GM12872 (cell line): ENCODE data around the gene DYNC1I1.

Experiments
- TF ChIP-seq, protein P1 (sequence below): IDR thresholded peaks from 3 replicates; pipeline ENCODE4 v1.5.1; 2011; ENCODE audit warnings: low read depth, mild to moderate bottlenecking, low read length, moderate library complexity; ENCODE audit not compliant: insufficient read depth

Gene DYNC1I1

DNA sequence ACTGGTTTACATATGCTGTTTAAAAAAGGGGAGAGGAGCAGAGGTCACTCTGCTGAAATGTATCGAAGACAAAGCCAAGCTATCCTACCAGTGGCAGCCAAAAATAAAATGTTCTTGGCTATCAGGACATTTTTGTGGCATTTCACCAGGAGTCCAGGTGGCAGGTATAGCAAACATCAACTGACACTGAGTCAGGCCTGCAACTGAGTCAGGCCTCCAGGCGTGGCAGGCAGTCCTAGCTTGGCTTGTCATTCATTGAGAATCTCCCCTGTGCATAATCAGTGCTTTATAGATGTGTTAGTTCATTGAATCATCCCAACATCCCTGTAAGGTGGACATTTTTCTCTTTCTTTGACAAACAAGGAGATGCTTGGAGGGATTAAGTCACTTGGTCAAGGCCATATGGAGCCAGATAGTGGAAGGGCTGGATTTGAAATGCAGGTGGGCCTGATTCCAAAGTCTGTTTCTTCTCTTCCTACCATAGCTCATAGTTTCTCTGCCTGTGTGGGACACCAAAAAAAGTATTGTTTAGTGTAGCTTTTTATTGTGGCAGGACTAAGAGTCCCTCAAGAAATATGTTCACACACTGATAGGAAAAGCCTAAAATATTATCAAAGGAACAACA is 4.3 kb downstream of the DYNC1I1 start:
- TF ChIP-seq, protein P1, sequence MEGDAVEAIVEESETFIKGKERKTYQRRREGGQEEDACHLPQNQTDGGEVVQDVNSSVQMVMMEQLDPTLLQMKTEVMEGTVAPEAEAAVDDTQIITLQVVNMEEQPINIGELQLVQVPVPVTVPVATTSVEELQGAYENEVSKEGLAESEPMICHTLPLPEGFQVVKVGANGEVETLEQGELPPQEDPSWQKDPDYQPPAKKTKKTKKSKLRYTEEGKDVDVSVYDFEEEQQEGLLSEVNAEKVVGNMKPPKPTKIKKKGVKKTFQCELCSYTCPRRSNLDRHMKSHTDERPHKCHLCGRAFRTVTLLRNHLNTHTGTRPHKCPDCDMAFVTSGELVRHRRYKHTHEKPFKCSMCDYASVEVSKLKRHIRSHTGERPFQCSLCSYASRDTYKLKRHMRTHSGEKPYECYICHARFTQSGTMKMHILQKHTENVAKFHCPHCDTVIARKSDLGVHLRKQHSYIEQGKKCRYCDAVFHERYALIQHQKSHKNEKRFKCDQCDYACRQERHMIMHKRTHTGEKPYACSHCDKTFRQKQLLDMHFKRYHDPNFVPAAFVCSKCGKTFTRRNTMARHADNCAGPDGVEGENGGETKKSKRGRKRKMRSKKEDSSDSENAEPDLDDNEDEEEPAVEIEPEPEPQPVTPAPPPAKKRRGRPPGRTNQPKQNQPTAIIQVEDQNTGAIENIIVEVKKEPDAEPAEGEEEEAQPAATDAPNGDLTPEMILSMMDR, result no peak

DNA sequence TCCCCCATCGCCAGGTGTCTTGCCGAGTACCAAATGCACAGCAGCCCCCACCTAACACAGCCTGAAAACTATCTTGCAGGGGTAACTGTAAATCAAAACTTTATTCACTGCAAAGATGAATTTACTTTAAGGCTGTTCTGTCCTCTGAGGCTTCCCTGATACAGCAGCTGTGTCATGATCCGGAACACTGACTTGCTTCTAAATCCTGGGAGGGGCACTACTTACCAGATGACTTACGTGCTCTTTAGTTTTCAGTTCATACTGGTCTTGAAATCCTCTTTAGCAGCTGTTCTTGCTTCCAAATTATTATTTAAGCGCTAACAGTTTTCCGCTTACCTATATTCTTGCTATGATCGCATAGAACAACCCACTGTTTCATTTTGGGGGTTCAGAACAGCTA is 4.9 kb downstream of the DYNC1I1 start:
- TF ChIP-seq, protein P1, result no peak

DNA sequence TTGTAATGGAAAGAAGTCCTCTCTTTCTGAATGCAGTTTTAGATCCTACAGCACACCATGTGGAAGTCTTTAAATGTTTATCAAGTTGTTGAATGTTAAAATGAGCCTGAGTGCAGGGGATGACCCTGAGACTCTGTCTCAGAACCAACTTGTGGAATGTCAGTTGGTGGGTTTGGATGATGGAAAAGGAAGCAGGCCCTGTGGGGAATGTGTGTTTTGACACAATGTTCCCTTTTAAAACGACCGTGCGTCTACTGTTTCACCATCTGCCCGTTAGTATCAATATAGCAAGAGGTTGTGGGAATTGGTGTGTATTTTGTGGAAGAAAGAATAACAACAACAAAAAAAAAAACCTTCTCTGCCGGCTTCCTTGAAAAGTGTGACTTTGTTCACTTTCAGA is 8.3 kb downstream of the DYNC1I1 start:
- TF ChIP-seq, protein P1, result no peak

DNA sequence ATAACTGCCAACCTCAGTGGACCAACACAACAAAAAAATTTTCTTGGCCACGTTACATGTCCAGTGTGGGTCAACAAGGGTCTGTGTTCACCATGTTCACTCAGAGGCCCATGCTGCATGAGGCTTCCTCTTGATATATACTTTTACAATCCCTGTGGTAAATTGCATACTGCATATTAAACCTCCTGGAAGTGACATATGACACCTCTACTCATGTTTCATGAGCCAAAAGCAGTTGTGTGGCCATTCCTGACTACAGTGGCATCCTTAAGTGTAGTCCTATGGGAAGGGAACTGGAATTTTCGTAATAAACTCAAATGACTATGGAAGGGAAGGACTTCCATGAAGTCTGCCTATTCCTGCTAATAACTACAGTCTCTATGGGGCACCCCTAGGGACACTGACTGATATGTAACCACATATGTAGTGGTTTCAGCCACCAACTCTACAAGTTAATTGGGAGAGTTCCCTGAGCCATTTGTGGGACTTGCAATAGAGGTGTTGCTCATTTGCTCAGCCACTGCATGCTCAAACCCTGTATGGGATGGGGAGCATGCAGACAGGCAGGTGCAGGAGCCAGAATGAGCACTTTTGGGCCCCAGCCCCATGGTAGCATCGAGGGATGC is 9.7 kb downstream of the DYNC1I1 start:
- TF ChIP-seq, protein P1, result no peak

DNA sequence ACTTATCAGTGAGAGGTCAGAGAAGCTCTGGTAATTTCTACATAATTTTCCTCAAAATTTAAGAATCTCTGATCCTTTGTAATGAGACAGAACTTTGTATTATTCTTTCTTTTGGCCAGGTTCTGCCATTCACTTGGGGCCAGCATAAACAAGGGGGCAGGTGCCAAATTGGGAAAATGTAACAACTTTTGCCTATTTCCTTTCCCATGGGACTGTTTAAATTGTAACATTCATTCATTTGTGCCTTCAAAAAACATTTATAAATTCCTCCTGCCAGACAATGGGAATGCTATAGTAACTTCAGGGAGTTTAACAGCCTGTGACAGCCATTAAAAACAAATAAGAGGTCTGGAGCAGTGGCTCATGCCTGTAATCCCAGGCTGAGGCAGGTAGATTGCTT is 12.4 kb downstream of the DYNC1I1 start:
- TF ChIP-seq, protein P1, result no peak

DNA sequence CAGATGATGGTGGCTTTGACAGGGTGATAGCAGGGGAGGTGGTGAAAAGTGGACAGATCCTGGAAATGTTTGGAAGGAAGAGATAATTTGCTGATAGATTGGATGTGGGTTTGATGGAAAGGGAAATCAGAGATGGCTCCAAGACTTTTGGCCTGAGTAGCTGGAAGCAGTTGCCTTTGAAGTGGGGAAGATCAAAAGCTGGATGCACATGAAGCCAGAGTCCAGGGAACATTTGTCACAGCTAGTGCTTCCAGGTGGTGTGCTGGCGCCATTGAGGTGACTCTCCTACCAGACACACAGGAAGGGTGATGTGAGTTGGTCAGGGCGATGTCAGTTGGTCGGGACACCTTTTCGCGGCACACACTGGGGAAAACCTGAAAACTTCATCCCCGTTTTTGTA is 15.9 kb downstream of the DYNC1I1 start:
- TF ChIP-seq, protein P1, result no peak

DNA sequence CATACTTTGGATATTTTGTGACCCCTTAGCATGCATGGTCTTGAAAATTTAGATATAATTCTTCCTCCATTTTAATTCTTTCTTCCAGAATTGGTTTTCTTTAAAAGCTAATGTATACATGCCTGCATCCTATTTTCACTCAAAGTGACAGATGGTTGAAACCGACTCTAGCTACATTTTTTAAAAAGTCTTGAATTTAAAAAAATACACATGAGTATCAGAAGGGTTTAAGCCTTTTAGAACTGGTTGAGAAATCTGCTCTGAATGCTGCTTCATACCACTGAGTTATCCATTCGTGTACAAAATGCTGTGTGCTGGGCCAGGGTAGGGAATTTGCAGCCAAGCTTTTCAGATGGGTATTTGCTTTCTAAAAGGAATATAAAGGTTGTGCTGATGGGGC is 16.5 kb downstream of the DYNC1I1 start:
- TF ChIP-seq, protein P1, result no peak
